SK-N-SH (cell line): ENCODE measurements around the gene SLC4A8.

Experiments used
- FOXJ3 ChIP-seq: sonication (generic); formaldehyde crosslinking; IDR thresholded peaks from 2 replicates; pipeline ENCODE4 v1.5.1; 2020; ENCODE audit warnings: mild to moderate bottlenecking, missing genetic modification reagents
- GABPA ChIP-seq: IDR thresholded peaks from 2 replicates; pipeline ENCODE4 v1.4.0; 2012; ENCODE audit warnings: low read depth, mild to moderate bottlenecking
- TF ChIP-seq, protein P1 (sequence below): IDR thresholded peaks from 2 replicates; pipeline ENCODE4 v1.6.1; 2012; ENCODE audit warnings: mild to moderate bottlenecking, low read depth, low read length, moderate library complexity

DNA sequence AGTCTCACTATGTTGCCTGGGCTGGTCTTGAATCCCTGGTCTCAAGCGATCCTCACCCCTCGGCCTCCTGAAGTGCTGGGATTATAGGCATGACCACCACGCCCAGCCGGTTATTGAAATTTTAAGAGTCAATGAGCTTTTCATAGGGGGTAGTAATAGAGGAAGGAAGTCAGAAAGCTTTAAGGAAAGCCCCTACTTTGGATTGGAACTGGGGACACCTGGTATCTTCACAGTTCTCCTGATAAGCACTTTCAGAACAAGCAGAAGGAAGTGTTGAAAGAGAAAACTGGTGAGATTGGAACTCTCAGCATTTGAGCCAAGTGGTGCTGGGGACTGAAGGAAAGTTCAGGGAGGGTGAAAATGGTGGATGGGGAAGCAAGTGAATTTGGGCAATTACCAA is 5.1 kb downstream of the SLC4A8 start:
- TF ChIP-seq, protein P1, sequence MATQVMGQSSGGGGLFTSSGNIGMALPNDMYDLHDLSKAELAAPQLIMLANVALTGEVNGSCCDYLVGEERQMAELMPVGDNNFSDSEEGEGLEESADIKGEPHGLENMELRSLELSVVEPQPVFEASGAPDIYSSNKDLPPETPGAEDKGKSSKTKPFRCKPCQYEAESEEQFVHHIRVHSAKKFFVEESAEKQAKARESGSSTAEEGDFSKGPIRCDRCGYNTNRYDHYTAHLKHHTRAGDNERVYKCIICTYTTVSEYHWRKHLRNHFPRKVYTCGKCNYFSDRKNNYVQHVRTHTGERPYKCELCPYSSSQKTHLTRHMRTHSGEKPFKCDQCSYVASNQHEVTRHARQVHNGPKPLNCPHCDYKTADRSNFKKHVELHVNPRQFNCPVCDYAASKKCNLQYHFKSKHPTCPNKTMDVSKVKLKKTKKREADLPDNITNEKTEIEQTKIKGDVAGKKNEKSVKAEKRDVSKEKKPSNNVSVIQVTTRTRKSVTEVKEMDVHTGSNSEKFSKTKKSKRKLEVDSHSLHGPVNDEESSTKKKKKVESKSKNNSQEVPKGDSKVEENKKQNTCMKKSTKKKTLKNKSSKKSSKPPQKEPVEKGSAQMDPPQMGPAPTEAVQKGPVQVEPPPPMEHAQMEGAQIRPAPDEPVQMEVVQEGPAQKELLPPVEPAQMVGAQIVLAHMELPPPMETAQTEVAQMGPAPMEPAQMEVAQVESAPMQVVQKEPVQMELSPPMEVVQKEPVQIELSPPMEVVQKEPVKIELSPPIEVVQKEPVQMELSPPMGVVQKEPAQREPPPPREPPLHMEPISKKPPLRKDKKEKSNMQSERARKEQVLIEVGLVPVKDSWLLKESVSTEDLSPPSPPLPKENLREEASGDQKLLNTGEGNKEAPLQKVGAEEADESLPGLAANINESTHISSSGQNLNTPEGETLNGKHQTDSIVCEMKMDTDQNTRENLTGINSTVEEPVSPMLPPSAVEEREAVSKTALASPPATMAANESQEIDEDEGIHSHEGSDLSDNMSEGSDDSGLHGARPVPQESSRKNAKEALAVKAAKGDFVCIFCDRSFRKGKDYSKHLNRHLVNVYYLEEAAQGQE, result no peak
- TF ChIP-seq FOXJ3 (CRISPR knock-in tag), result no peak
- TF ChIP-seq GABPA, result no peak
